Activated B cell treated with CpG ODN at 0.5 μM for 24 hours (primary cell): ENCODE results near the gene HAUS7. TPM values are rescaled to one million over a fixed set of nuclear protein-coding genes. Genes with fewer than 3 reads are reported as not detected.

Experiments
- ATAC-seq: fragments of 200-7000 bp; cut with Tn5 transposase; one replicate; pipeline ENCODE4 v1.10.0; 2021; ENCODE audit warnings: low read depth, mild to moderate bottlenecking, moderate library complexity
- CTCF ChIA-PET: fragments of 350-600 bp; sonication (Branson Sonifier 250); formaldehyde crosslinking; loops from one replicate; lab custom pipeline; 2021; ENCODE audit warnings: antibody characterized with exemption; lab: Charles Lee
- POLR2A ChIA-PET: fragments of 350-600 bp; sonication (Branson Sonifier 250); formaldehyde crosslinking; loops from one replicate; lab custom pipeline; 2021; ENCODE audit warnings: antibody characterized with exemption; lab: Charles Lee
- DNase-seq: peaks from one replicate; pipeline ENCODE4 v3.0.0; 2022
- H3K27ac Mint-ChIP-seq: one replicate; pipeline ENCODE4 v1.8.0; 2020; ENCODE audit warnings: mixed read lengths
- H3K27me3 Mint-ChIP-seq: one replicate; pipeline ENCODE4 v1.8.0; 2021; ENCODE audit warnings: mixed read lengths
- H3K36me3 Mint-ChIP-seq: one replicate; pipeline ENCODE4 v1.8.0; 2021; ENCODE audit warnings: low read depth, mixed read lengths
- H3K4me1 Mint-ChIP-seq: one replicate; pipeline ENCODE4 v1.8.0; 2021; ENCODE audit warnings: mixed read lengths
- H3K4me3 Mint-ChIP-seq: one replicate; pipeline ENCODE4 v1.8.0; 2020; ENCODE audit warnings: mild to moderate bottlenecking, mixed read lengths
- H3K9me3 Mint-ChIP-seq: one replicate; pipeline ENCODE4 v1.8.0; 2020; ENCODE audit warnings: mixed read lengths
- intact Hi-C: fragments of 100-400 bp; cut with micrococcal nuclease; formaldehyde crosslinking; loops from one replicate; pipeline ENCODE4 v1.15.1; 2024
- total RNA-seq: library from RNA; stranded (reverse); gene quantifications from 2 replicates; pipeline ENCODE4 v1.2.3, GENCODE V29; 2022
- TF ChIP-seq, protein P1 (sequence below): fragments of 200-600 bp; IDR thresholded peaks from one replicate; pipeline ENCODE4 v1.8.0; 2022; ENCODE audit warnings: antibody characterized with exemption, mild to moderate bottlenecking

HAUS7 gene
- 39.2 and 42.7 TPM in 2 replicates for total RNA-seq

DNA sequence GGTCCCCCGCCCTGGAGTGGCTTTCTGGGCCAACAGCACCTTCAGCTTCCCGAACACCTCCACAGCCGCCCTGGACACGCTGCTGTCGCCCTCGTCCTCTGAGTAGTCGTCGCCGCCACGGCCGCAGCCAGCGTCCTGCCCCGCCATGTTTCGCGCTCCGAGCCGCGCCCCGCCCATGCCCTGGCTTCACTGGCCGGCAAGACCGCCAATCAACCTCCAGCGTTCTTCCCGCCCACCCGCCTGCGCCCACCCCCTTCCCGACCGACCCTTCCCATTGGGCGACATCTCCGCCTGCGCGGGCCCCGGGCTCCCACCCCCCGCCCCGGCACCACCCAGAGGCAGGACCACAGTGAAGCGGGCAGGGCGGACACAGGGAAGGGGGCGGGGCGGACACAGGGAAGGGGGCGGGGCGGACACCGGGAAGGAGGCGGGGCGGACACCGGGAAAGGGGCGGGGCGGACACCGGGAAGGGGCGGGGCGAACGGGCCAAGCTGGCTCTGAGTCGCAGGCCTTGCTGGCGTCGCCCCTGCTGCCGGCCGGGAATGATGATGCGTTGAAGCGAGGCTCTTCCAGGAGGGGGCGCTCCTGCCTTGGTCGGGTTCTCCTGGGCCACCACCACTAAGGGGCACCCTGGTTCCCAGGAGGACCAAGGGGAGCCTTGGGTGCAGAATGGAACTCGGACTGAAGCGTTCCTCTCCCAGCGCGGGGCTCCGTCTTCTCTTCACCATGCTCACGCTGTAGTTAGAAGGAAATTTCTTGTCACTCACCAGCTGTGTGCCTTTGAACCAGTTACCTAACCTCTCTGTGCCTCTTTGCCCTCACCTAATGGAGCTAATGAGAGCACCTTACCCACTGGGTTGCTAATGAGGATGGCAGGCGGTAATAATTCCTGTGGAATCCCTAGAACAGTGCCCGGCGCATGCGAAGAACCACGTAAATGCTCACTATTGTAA, at the start of gene HAUS7:
HAUS7 (minus strand) TSS at position 166 of the 953 bp plus-strand sequence; CDS start at position 147, 19 bp downstream.
- H3K27ac Mint-ChIP-seq: peak within 1 kb of the TSS; percentile 66
- no peaks in the 10 kb centered on the region for H3K9me3 Mint-ChIP-seq
- intact Hi-C loops: loop anchor here (1.0 to 2.0 kb wide), 6 partner anchors 37 to 529 kb away; partner anchors contain the start of genes ABCD1, BCAP31, IDH3G and SSR4
- peaks cover 16% of the 10 kb centered on the region for H3K4me1 Mint-ChIP-seq
- no peaks in the 10 kb centered on the region for H3K27me3 Mint-ChIP-seq
- POLR2A ChIA-PET: interaction anchor here (0.7 to 1.3 kb wide), 3 partner anchors 35 to 438 kb away, joined by 3 to 12 read pairs (median 3); no protein-coding TSS in a partner anchor
- TF ChIP-seq, protein P1, sequence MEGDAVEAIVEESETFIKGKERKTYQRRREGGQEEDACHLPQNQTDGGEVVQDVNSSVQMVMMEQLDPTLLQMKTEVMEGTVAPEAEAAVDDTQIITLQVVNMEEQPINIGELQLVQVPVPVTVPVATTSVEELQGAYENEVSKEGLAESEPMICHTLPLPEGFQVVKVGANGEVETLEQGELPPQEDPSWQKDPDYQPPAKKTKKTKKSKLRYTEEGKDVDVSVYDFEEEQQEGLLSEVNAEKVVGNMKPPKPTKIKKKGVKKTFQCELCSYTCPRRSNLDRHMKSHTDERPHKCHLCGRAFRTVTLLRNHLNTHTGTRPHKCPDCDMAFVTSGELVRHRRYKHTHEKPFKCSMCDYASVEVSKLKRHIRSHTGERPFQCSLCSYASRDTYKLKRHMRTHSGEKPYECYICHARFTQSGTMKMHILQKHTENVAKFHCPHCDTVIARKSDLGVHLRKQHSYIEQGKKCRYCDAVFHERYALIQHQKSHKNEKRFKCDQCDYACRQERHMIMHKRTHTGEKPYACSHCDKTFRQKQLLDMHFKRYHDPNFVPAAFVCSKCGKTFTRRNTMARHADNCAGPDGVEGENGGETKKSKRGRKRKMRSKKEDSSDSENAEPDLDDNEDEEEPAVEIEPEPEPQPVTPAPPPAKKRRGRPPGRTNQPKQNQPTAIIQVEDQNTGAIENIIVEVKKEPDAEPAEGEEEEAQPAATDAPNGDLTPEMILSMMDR: no peak
- peak; percentile 88 for ATAC-seq
- H3K4me3 Mint-ChIP-seq: peak within 1 kb of the TSS; percentile 83
- peaks cover 7% of the 10 kb centered on the region for H3K36me3 Mint-ChIP-seq
- DNase-seq: peak; percentile 69
- CTCF ChIA-PET: interaction anchor here (0.7 to 1.3 kb wide), 3 partner anchors 37 to 438 kb away, joined by 3 to 8 read pairs (median 3); no protein-coding TSS in a partner anchor

DNA sequence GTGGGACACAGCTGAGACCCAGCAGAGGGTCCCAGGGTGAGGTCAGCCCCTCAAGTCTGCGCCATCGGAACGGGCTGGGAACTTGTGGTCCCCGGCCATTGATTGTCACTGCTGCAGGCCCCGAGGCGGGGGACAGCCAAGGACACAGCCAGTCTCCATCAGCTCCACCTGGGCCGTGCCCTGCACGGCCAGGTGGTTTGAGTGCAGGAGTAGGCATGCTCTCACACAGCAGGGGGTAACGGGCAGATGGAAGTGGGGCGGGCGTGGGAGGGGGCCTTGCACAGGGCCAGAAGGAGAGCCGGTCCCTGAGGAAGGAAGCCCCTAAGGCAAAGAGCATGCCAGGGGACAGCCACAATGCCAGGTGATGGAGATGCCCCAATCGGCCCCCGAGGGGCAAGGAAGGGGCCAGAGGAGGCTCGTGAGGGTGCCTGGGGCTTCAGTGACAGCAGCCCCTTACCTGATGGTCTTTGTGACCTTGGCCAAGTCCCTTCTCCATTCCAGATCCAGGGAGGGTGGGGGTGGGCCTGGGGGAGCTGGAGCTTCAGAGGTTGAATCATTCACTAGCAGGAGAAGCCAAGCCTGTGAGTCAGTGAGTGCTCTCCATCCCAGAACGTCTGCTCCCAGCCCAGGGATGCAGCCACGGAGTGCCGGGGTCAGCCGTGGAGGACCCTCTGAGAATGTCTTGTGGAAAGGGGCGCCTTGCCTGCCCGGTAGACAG, 49.4 kb upstream of the HAUS7 start:
- Mint-ChIP-seq H3K9me3 (no peaks in the 10 kb centered on the region), H3K27ac (no peak overlapping the region), H3K36me3 (no peaks in the 10 kb centered on the region), H3K4me1 (peaks cover 3% of the 10 kb centered on the region), H3K27me3 (peaks cover 24% of the 10 kb centered on the region), H3K4me3 (no peak overlapping the region)
- ChIA-PET POLR2A (no interaction called here), CTCF (no interaction called here)
- intact Hi-C loops: no loop called here
- DNase-seq: no peak
- ATAC-seq: no peak
- TF ChIP-seq, protein P1: no peak

DNA sequence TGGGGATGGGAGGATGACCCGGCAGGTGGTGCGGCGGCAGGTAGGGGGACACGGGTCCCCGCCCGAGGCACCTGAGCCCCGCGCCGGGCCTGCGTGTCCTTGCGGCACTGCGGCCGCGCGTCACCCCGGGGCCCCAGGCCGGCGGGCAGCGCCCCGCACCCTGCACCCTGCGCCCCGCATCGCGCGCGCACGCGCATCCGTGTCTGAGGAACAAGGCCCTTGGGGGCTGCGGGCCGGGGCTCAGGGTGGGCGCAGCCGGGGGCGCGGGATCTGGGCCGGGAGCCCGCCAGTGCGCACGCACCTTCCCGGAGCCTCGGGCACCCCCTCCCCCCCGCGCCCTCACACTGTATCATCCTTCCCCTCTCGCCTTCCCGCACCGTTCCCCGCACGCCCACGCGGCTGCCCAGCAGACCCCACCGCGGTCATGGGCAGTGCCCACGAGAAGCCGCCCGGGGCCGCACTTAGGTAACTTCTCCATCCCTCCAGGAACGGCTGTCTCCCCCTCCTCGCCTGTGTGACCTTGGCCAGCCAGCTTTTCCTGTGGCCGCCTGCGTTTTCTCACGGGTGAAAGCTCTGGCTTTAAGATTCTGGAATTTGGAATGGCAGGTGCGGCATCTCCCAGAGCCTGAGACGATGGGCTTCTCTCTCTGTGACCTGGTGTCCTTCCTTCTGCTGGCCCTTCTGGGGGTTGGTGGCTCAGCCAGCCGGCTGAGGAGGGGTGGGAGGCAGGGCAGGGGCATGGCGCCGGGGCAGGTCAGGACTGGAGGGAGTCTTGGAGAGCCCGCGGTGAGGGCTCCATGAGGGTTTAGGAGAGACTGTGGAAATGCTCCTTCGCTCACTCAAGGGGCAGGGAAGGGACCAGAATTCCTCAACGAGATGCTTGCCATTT, 47.8 kb upstream of the HAUS7 start:
- Mint-ChIP-seq H3K4me3 (no peak overlapping the region), H3K36me3 (no peaks in the 10 kb centered on the region), H3K27me3 (peaks cover 24% of the 10 kb centered on the region), H3K4me1 (peaks cover 3% of the 10 kb centered on the region), H3K27ac (no peak overlapping the region), H3K9me3 (no peaks in the 10 kb centered on the region)
- TF ChIP-seq, protein P1: no peak
- CTCF ChIA-PET: no interaction called here
- intact Hi-C loops: no loop called here
- ATAC-seq (no peak), DNase-seq (no peak)
- POLR2A ChIA-PET: no interaction called here

DNA sequence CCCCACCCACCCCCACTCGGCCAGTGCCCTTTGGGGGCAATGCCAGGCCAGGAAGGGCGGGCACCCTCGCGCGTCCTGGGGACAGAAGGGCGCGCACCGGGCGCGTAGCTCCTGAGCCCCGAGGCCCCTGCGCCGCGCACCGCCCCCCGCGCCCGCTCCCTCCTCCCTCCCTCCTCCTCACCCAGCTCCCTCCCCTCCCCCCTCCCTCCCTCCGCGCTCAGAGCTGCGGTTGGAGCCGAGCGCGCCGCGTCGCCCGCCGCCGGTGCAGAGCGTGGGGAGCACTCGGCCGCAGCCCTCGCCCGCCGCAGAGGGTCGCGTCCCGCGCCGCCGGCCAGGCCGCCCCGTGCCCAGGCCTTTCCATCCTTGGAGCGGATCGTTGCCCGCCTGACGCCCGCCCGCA, 47.0 kb upstream of the HAUS7 start, which contains the start of gene ATP2B3:
ATP2B3 (plus strand) TSS at position 220 of the 400 bp plus-strand sequence. CDS start 18,606 bp downstream, outside the sequence.
- H3K9me3 Mint-ChIP-seq: no peaks in the 10 kb centered on the region
- intact Hi-C loops: no loop called here
- ChIA-PET POLR2A (no interaction called here), CTCF (no interaction called here)
- H3K27me3 Mint-ChIP-seq: peaks cover 24% of the 10 kb centered on the region
- DNase-seq (no peak), ATAC-seq (no peak)
- no peak within 1 kb of the TSS for H3K4me3 Mint-ChIP-seq
- H3K27ac Mint-ChIP-seq: no peak within 1 kb of the TSS
- peaks cover 3% of the 10 kb centered on the region for H3K4me1 Mint-ChIP-seq
- TF ChIP-seq, protein P1: no peak
- H3K36me3 Mint-ChIP-seq: no peaks in the 10 kb centered on the region
